Measurements from ENCODE around the gene UBA5.

The UBA5 gene

DNA sequence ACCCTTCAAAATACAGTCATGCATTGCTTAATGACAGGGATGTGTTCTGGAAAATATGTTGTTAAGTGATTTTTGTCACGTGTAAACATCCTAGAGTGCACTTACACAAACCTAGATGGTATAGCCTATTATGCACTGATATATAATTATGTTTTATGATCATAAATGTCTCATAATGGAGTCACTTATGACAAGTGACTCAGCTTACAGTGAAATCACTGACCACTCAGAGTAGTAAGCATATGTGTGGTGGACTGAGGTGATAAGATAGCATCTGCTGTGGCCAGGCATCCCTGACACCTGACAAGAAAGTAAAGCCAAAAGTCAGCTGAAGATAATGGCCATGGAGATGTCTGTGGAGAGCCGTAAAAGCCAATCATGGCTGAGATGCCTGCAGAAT, 5.9 kb upstream of the UBA5 start:
- no peak for DNase-seq (ENCODE audit: low spot score)

DNA sequence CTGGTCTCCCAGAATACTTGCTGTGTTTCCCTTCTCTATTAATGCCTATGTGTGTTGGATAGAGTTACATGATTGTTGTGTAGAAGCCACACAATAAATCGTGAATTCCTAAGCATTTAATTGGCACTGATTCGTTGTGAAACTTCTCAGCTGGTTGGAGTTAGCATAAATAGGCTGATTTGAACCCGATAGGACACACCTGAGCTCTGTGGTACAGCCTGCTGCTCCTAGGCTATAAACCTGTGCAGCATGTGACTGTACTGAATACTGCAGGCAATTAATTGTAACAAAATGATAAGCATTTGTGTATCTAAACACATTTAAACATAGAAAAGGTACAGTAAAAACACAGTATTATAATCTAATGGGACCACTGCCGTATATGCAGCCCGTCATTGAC, 5.4 kb upstream of the UBA5 start:
- no peak for DNase-seq (ENCODE audit: low spot score)

DNA sequence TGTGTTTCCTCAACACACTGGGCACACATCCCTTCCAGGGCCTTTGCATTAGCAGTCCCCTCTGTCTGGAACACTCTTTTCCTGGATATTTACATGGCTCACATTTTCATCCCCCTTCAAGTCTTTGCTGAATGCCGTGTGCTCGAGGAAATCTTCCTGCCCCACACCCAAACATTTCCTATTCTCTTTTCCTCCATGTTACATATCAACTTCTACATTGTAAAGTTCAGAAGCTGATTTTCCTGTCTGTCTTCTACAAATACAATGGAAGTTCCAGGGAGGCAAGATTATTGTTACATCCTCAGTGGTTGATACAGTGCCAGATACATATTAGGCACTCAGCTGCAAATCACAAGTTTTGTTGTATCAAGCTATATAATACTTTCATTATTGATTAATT, 4.7 kb upstream of the UBA5 start:
- no peak for DNase-seq (ENCODE audit: low spot score)

- no peak for DNase-seq (ENCODE audit: low spot score)
Observed at GRCh38 chr3:132657869-132658747, 2.0 kb upstream of the UBA5 start.

DNA sequence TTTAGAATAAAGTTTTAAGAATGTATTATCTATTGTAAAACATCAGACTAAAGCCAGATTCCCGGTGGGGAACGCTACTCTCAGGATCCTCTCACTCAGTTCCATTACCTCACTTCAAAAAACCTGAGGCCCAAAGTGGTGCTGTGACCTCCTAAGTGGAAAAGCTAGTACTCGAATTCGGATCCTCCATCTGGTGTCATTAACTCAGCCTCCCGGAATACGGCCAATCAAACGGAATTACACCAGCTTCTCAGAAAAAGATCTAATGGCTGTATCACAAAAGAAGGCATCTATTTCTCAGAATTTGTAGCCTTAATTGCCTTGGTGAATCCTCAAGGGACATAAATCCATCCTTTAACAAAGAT, 1.1 kb upstream of the UBA5 start:
- DNase-seq (ENCODE audit: low spot score), result no peak

DNA sequence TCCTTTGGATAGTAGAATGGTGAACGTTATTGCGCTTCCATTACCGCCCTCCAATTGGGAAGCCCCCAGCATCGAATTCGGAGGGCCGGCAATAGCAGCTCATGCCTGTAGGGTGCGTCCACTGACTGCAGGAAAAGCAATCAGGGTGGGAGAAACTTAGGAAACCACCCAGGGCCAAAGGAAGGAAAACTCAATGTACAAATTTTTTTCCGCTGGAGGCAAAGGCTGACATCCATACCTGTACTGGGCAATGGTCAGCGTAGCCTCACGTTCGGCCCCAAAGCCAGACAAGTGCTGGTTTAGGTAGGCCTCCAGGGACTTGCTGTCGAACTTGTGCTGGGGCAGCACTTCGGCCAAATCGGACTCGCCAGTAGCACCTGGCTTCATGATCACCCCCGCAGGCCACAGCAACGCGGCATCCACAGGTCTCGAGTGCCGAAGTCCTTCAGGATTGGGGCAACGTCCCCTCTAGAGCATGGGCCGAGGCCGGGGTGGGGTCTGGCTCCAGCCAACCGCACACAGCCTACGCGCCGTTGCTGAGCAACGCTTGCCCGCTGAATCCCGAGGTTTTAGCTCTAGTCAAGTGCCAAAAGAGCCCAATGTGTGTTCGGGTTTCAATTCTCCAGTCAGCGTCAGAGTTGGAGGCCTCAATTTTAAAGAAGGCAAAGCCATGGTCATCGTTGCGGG, 621 bp upstream of the UBA5 start, which contains the start of gene ACAD11:
Gene ACAD11 (minus strand): TSS at position 445 of the 687 bp plus-strand sequence. CDS start 58 bp downstream, at position 387.
- DNase-seq (ENCODE audit: low spot score), result peak; percentile 73

DNA sequence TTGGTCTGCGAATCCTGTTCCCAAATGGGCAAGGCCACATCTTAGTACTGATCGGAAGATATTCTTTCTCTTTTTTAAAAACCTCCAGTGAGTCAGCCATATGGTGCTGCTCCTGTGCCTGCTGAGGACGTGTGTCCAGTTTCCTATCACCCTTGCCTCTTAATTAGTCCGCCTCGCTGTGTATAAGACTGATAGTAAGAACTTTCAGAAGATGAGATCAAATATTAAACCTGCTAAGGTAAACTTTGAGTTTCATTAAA, 612 bp downstream of the UBA5 start:
- DNase-seq (ENCODE audit: low spot score), result peak; percentile 26

GRCh38 chr3:132661101-132661500, 972 bp downstream of the UBA5 start:
- DNase-seq (ENCODE audit: low spot score), result no peak

GRCh38 chr3:132662212-132662611, 2.1 kb downstream of the UBA5 start:
- DNase-seq (ENCODE audit: low spot score), result no peak

DNA sequence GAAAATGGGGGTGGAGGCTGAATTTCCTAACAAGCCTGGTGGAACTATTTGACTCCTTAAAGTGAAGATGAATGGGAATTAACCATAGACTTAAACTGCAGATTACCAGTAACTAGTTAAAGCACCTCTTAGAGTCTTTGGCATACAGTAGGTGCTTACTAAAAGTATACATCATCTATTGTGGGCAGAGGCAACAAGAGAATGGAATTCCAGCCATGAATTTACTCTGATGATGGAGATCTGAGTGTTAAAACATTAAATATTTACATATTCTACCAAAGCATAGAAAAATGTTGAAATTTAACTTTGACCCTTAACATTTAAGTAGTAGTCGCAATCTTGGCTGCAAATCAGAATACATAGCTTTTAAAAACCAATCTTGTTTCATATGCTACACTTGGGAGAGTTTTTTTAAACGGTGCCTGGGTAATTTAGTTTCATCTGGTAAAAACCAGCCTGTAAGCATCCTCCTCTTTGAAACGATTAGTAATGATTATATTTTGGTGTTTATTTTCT, 5.2 kb downstream of the UBA5 start:
- DNase-seq (ENCODE audit: low spot score), result no peak

DNA sequence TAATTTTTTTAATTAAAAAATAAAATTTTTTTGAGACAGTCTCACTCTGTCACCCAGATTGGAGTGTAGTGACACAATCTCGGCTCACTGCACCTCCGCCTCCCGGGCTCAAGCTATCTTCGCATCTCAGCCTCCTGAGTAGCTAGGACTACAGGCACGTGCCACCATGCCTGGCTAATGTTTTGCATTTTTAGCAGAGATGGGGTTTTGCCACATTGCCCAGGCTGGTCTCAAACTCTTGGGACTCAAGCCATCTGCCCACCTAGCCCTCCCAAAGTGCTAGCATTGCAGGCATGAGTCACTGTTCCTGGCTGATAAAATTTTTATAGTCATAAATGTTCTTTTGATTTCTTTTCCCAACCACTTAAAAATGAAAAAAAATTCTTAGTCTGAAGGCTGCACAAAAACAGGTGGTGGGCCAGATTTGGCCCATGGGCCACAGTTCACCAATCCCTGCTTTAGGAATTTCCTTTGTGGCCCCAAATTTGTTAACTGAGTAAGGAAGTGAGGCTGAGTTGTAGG, 9.2 kb downstream of the UBA5 start:
- no peak for DNase-seq (ENCODE audit: low spot score)

DNA sequence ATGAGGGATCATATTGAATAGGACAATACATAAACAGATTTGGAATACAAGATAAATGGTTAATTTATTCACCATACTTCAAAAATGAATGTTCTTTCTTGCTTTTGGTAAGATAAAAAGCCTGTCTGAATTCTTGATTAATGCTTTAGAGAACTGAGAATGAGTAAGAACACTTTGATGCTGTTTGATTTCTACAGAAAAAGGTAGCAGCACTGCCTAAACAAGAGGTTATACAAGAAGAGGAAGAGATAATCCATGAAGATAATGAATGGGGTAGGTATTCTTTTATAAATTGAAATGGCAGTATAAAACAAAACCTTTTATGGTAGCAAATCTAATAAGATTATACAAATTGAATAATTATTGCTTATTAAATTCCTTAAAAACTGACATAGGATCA, 15.3 kb downstream of the UBA5 start:
- no peak for DNase-seq (ENCODE audit: low spot score)

DNA sequence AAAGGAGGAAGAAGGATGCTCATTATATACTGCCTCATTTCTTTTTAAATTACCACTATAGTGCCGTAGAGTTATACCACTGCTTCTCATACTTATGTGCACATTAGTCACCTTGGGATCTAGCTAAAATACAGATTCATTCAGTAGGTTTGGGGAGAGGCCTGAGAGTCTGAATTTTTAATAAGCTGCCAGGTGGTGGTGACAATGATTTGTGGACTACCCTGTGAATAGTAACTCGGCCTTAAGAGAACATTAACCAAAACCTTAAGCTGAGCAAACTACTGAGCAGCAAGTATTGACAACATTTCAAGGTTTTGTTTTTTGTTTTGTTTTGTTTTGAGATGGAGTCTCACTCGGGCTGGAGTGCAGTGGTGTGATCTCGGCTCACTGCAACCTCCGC, 19.8 kb downstream of the UBA5 start:
- no peak for DNase-seq (ENCODE audit: low spot score)

DNA sequence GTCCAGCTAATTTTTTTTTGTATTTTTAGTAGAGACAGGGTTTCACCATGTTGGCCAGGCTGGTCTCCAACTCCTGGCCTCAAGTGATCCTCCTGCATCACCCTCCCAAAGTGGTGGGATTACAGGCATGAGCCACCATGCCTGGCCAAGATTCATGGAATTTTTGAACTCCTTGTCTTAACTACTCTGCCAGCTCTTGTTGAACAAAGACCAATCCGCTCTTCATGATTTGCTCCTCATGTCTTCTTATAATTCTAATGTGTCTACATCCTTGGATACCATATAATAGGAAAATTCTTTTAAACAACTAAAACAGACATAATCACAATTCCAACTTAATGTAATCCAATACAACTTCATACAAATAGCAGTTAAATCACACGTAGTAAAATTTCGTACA, 21.3 kb downstream of the UBA5 start:
- DNase-seq (ENCODE audit: low spot score), result no peak

GRCh38 chr3:132682201-132682600, 22.1 kb downstream of the UBA5 start:
- DNase-seq (ENCODE audit: low spot score), result no peak

DNA sequence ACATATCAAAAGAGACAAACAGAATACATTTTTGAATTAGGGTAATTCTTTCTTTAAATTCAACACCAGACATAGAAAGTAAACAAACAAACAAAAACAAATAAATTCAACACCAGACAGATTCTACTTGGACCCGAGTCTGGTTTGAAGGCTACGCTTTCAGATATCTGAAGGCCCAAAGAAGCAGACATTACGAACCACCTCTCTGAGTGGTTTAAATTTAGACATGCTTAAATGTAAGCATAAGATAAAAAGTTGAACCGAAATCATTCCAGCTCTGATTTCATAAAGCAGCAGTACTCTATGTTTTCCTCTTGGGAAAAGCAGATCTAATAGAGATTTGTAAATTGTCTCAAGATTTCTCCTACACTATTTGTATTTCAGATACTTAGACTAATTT, 29.9 kb downstream of the UBA5 start:
- DNase-seq (ENCODE audit: low spot score), result no peak

DNA sequence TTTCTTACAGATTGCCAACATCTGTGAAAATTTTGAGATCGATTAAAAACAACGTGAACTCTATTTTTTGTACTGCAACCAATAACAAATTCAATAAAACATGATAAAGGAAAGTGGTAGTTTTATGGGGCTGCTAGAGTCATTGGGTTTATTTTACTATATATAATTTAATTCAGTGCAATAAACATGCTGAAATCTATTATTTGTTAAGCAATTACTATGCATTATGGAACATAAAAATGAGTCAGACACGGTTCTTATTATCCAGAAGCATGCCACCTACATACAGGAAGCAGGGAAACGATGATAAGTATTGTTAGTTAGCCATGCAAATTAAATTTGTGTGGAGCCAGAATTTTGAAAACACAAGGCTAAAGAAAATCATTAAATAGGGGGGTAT, 34.9 kb downstream of the UBA5 start:
- DNase-seq (ENCODE audit: low spot score), result no peak

GRCh38 chr3:132695422-132695821, 35.3 kb downstream of the UBA5 start:
- no peak for DNase-seq (ENCODE audit: low spot score)

- DNase-seq (ENCODE audit: low spot score), result no peak
Observed at GRCh38 chr3:132703733-132704132, 43.6 kb downstream of the UBA5 start.

GRCh38 chr3:132709761-132710160, 49.6 kb downstream of the UBA5 start:
- no peak for DNase-seq (ENCODE audit: low spot score)

GRCh38 chr3:132710311-132710710, 50.2 kb downstream of the UBA5 start:
- no peak for DNase-seq (ENCODE audit: low spot score)

GRCh38 chr3:132713977-132714727, 54.0 kb downstream of the UBA5 start:
- DNase-seq (ENCODE audit: low spot score), result no peak

DNA sequence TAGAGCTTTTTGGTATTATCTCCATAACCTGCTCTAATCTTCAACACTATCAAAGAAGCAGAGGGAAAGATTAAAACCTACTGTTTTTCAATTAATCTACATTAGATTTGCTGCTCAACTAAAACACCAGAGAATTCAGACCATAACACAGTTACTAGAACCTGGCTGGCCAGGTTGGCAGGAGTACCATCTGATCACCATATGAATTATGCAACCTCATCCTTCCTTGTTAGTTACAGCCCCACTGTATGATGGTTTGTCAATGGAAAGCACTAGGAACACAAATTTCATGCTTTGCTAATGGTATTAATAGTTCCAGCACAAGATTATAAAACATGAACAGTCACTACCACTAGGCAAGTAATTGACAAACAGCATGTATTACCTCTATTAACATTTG, 56.2 kb downstream of the UBA5 start:
- DNase-seq (ENCODE audit: low spot score), result no peak
